Measurements from ENCODE around the gene MGAT3.

- TF ChIP-seq EZH2 (optimal IDR thresholded peaks at IDR 0.05; ENCODE audit: low read depth, low read length) (no peak), CTCF (IDR thresholded peaks at IDR 0.05; ENCODE audit: low read length) (no peak), EZH2phosphoT487 (IDR thresholded peaks at IDR 0.05; ENCODE audit: low read length) (no peak)
These were observed 22.1 kb upstream of the MGAT3 start for GRCh38 chr22:39434721-39435120.

Data from MM.1S (cell line).